22Rv1 (cell line): ENCODE measurements around the gene NXPH3.

ENCODE experiments used
- H3K27ac ChIP-seq: fragments of 450-650 bp; 2 replicates; pipeline ENCODE4 v1.5.1; 2017
- CTCF ChIP-seq: fragments of 450-650 bp; IDR thresholded peaks from 2 replicates; pipeline ENCODE4 v1.5.1; 2017; ENCODE audit warnings: mild to moderate bottlenecking
- ZFX ChIP-seq: fragments of 450-650 bp; IDR thresholded peaks from 2 replicates; pipeline ENCODE4 v1.6.1; 2017; ENCODE audit warnings: antibody characterized with exemption, borderline replicate concordance

The NXPH3 gene

GRCh38 chr17:49545806-49546545, 29.7 kb upstream of the NXPH3 start:
- no peak overlapping the region for H3K27ac ChIP-seq
- TF ChIP-seq CTCF (no peak), ZFX (no peak)

- TF ChIP-seq ZFX (no peak), CTCF (no peak)
- H3K27ac ChIP-seq, result no peak overlapping the region
Observed at GRCh38 chr17:49546546-49547535, 28.8 kb upstream of the NXPH3 start.

GRCh38 chr17:49547566-49547965, 28.1 kb upstream of the NXPH3 start:
- TF ChIP-seq CTCF, result no peak
- no peak for TF ChIP-seq ZFX
- H3K27ac ChIP-seq, result no peak overlapping the region

- TF ChIP-seq CTCF, result no peak
- no peak for TF ChIP-seq ZFX
- H3K27ac ChIP-seq, result no peak overlapping the region
Observed at GRCh38 chr17:49548051-49548505, 27.6 kb upstream of the NXPH3 start.

- TF ChIP-seq CTCF (peak; percentile 75), ZFX (no peak)
- H3K27ac ChIP-seq, result no peak overlapping the region
Observed at GRCh38 chr17:49548506-49549310, 27.0 kb upstream of the NXPH3 start.

- H3K27ac ChIP-seq, result no peak overlapping the region
- no peak for TF ChIP-seq CTCF
- no peak for TF ChIP-seq ZFX
Observed at GRCh38 chr17:49549311-49549605, 26.4 kb upstream of the NXPH3 start.
